Measurements from ENCODE around the gene NKRF. TPM values are rescaled to one million over a fixed set of nuclear protein-coding genes. Genes with fewer than 3 reads are reported as not detected.

The NKRF gene
- total RNA-seq, 1 donor from 2014 or later: 6.8 TPM

DNA sequence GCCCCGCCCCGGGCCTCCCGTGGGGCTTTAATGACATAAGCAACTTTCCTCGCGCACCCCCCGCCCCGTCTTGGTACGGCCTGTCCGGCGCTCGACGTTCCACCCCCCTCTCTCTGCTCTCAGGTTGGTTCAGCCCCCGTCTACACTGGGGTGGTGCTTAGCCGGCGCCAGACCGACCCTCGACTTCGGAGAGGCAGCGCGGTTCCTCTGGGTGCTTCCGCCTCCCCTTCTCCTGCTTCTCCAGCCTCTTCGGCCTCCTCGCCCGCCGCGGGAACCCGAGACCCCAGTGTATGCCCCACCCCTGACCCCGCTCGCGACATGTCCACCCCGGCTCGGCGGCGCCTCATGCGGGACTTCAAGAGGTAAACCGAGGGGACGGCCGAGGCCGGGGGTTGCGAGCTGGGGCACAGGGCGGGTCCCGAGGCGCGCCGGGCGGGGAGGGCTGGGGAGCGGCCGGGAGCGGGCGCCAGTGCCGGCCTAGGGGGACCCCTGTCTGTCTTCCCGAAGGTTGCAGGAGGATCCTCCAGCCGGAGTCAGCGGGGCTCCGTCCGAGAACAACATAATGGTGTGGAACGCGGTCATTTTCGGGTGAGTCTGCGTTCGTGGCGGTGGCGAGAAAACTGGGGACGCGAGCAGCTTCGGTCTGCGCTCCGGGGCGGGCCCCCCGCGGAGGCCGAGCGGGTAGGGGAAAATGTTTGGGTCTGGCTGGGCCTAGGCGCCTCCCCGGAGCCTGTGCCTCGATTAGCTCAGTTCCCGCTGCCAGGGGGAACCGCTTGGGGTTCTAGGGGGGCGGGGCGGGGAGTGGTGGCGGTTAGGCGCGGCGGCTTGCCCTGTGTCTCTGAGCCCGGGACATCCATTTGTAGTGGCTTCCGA is 31.6 kb downstream of the NKRF start, which contains the start of gene UBE2A:
TSS of gene UBE2A (plus strand) at position 170 of the 873 bp plus-strand sequence. CDS start at position 319, 149 bp downstream.
- peaks cover 4% of the 10 kb centered on the region for H3K27me3 Mint-ChIP-seq (ENCODE audit: unreplicated experiment)
- peaks cover 2% of the 10 kb centered on the region for H3K4me1 Mint-ChIP-seq (ENCODE audit: low read depth, unreplicated experiment)
- peaks cover 5% of the 10 kb centered on the region for H3K9me3 Mint-ChIP-seq (ENCODE audit: unreplicated experiment)
- peak within 1 kb of the TSS; percentile 89 for H3K4me3 Mint-ChIP-seq (ENCODE audit: unreplicated experiment)
- DNase-seq: peak; percentile 90
- no peaks in the 10 kb centered on the region for H3K36me3 Mint-ChIP-seq (ENCODE audit: unreplicated experiment)
- H3K27ac Mint-ChIP-seq (ENCODE audit: unreplicated experiment): peak within 1 kb of the TSS; percentile 77
- TF ChIP-seq, protein P1, sequence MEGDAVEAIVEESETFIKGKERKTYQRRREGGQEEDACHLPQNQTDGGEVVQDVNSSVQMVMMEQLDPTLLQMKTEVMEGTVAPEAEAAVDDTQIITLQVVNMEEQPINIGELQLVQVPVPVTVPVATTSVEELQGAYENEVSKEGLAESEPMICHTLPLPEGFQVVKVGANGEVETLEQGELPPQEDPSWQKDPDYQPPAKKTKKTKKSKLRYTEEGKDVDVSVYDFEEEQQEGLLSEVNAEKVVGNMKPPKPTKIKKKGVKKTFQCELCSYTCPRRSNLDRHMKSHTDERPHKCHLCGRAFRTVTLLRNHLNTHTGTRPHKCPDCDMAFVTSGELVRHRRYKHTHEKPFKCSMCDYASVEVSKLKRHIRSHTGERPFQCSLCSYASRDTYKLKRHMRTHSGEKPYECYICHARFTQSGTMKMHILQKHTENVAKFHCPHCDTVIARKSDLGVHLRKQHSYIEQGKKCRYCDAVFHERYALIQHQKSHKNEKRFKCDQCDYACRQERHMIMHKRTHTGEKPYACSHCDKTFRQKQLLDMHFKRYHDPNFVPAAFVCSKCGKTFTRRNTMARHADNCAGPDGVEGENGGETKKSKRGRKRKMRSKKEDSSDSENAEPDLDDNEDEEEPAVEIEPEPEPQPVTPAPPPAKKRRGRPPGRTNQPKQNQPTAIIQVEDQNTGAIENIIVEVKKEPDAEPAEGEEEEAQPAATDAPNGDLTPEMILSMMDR (IDR thresholded peaks at IDR 0.05; ENCODE audit: partially characterized antibody, unreplicated experiment): no peak

DNA sequence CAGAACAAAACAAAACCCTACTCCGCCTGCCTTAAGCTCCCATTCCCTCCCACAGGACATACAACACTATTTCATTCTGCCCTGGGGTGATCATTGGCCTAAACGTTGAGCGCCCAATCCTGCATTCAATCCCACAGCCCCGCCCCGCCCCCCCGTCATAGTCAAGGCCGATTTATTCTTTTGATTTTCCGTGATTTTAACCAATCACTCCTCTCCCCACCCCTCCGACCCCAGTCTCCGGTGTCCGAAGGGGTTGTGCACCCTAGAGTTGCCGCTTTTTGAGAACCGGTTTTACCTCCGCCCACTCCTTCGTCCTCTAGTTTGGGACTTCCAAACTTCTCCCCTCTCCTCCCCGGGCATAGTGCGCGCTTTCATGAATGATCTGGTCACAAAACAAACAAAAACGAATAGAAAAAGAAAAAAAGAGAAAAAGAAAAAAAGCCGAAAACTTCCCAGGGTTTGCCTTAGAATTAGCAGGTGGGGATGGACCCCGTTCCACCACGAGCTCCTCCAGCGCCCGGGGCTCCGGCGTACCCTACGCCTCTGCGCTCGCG is 32.3 kb downstream of the NKRF start:
- Mint-ChIP-seq H3K4me1 (ENCODE audit: low read depth, unreplicated experiment) (peaks cover 2% of the 10 kb centered on the region), H3K4me3 (ENCODE audit: unreplicated experiment) (peak overlapping the region; percentile 84), H3K27ac (ENCODE audit: unreplicated experiment) (peak overlapping the region; percentile 75), H3K27me3 (ENCODE audit: unreplicated experiment) (peaks cover 4% of the 10 kb centered on the region), H3K9me3 (ENCODE audit: unreplicated experiment) (peaks cover 5% of the 10 kb centered on the region), H3K36me3 (ENCODE audit: unreplicated experiment) (no peaks in the 10 kb centered on the region)
- no peak for DNase-seq
- TF ChIP-seq, protein P1 (IDR thresholded peaks at IDR 0.05; ENCODE audit: partially characterized antibody, unreplicated experiment): no peak

DNA sequence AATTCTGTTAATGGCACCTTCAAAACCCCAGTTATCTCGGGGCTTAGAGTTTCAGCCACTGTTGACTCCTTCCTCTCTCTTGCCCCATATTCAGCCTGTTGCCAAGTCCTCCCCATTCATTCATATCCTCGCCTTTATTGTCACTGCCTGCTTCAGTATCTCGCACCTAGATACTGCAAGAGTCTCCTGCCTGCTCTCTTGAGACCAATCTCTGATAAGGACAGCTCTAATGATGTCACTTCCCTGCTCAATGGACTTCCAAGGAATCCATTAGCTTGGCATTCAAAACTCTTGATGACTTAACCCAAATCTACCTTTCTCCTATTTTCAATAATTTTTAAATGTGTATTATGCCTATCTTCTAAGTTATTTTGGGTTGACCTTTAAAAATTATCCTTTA is 33.0 kb downstream of the NKRF start:
- H3K27me3 Mint-ChIP-seq (ENCODE audit: unreplicated experiment): peaks cover 4% of the 10 kb centered on the region
- H3K27ac Mint-ChIP-seq (ENCODE audit: unreplicated experiment): no peak overlapping the region
- H3K4me3 Mint-ChIP-seq (ENCODE audit: unreplicated experiment): peak overlapping the region; percentile 84
- DNase-seq: no peak
- H3K36me3 Mint-ChIP-seq (ENCODE audit: unreplicated experiment): no peaks in the 10 kb centered on the region
- H3K9me3 Mint-ChIP-seq (ENCODE audit: unreplicated experiment): peaks cover 5% of the 10 kb centered on the region
- TF ChIP-seq, protein P1 (IDR thresholded peaks at IDR 0.05; ENCODE audit: partially characterized antibody, unreplicated experiment): no peak
- peaks cover 2% of the 10 kb centered on the region for H3K4me1 Mint-ChIP-seq (ENCODE audit: low read depth, unreplicated experiment)

DNA sequence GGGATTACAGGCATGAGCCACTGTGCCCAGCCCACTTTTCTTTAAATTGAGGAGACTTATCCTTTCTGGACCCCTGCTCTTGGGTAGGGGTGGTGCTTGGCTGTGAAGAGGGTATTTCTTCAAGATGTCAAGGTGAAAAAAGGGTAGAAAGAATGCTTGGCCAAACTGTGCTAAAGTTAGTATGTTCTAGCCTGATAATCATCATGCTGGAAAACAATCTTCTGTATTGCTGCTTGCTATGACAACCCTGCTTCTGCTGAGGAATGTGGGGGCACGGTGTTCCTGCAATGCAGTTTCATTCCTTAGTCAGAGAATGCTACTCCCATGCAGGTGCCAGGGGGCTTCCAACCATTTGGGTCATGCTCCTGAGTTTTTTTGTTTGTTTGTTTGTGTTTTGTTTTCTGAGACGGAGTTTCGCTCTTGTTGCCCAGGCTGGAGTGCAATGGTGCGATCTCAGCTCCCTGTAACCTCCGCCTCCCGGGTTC is 35.8 kb downstream of the NKRF start:
- H3K4me1 Mint-ChIP-seq (ENCODE audit: low read depth, unreplicated experiment): peaks cover 2% of the 10 kb centered on the region
- H3K27me3 Mint-ChIP-seq (ENCODE audit: unreplicated experiment): peaks cover 4% of the 10 kb centered on the region
- no peak for DNase-seq
- no peak overlapping the region for H3K4me3 Mint-ChIP-seq (ENCODE audit: unreplicated experiment)
- no peaks in the 10 kb centered on the region for H3K36me3 Mint-ChIP-seq (ENCODE audit: unreplicated experiment)
- TF ChIP-seq, protein P1 (IDR thresholded peaks at IDR 0.05; ENCODE audit: partially characterized antibody, unreplicated experiment): no peak
- no peak overlapping the region for H3K27ac Mint-ChIP-seq (ENCODE audit: unreplicated experiment)
- H3K9me3 Mint-ChIP-seq (ENCODE audit: unreplicated experiment): peaks cover 5% of the 10 kb centered on the region
